HG03039 (cell line): Measurements from ENCODE around the gene CLMN.
"Not testable (repeated sequence)": the region's sequence is repeated elsewhere in the genome, so short reads cannot be mapped to it uniquely, and the experiment has no call there.

Experiments
- ATAC-seq: cut with Tn5 transposase; IDR thresholded peaks from one replicate; pipeline ENCODE4 v1.9.1; 2021; ENCODE audit warnings: mild to moderate bottlenecking, moderate library complexity; ENCODE audit not compliant: unreplicated experiment

The CLMN gene

DNA sequence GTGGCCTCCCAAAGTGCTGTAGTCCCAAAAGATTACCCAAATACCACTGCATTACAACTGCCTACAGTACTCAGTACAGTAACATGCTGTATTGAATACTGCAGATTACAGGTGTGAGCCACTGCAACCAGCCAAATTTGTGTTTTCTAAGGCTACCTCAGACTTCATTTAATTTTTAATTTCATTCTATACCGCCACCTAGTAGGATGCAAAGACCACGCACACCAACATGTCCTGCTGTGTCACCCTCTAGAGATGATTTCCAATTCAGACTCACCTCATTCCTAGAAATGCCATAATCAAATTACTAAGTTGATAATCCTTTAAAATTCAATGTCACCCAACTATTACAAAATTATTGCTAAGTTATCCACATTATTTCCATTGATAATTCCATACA lies 177.5 kb downstream of the CLMN start:
- ATAC-seq: no peak

DNA sequence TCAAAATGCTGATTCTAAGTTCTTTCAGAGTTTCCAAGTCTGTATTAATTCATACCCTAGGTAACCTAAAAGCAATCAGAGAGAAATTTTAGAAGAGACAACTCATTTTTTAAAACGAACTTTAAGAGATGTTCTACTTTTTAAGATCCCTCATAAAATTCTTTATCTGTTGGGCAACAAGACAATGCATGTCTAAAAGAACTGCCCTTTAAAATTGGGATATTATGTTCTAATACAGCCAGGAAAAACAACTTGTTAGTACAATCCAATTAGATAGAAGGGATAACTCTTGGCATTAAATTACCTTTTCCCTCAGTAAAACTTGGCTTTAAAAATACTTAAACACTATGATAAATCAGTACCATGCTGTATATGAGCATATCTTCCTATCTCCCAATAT lies 178.0 kb downstream of the CLMN start:
- no peak for ATAC-seq

DNA sequence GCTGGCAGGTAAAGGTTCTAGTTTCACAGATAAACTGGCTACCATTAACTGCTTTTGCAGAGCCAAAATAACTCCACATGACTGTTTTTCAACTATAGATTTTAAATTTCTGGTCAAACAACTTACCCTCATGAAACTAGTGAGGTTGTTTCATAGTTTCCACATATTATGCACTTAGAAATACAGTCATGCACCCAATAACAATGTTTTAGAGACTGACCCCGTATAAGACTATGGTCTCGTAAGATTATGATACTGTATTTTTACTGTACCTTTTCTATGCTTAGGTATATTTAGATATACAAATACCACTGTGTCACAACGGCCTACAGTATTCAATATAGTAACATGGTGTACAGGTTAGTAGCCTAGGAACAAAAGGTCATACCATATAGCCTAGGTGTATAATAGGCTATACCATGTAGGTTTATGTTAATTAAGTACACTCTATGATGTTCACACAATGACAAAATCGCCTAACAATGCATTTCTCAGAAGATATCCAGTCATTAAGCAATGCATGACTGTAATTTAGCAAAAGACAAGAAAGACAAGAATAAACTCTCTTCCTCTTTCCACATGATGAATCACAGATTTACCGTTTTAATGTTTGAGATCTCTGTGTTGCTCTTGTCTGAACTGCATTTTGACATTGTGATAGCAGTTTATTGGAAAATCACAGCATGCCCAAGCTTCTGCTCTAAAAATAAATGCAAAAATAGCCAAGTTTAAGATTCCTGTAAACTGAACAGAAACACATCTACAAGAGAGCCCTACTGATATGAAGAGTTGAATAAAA lies 179.4 kb downstream of the CLMN start:
- ATAC-seq: no peak

DNA sequence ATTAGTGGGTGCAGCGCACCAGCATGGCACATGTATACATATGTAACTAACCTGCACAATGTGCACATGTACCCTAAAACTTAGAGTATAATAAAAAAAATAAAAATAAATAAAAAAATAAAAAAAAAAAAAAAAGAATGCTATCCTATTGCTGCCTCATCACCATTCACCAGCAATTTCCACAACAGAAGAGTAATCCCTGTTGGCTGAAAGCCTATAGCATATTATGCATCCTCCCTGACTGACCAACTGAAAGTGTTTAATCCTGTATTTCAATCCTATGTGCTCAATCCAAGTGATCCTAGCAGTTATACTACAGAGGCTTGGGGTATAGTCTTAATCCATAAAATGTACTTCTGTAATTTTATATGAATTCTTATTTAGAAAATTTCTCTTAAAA lies 180.8 kb downstream of the CLMN start:
- no peak for ATAC-seq

DNA sequence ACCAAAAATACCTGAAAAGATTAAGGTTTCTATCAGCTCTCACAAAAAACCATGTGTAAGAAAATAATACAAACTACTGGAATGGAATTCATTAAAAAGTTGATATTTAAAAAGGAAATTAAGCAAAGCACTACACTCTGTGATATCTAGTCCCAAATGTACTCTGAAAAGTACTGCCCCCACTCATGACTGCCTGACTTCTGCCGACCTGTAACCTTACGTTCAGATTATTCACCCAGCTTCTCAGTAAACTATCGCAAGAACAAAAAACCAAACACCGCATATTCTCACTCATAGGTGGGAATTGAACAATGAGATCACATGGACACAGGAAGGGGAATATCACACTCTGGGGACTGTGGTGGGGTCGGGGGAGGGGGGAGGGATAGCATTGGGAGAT lies 181.3 kb downstream of the CLMN start:
- not testable (repeated sequence) for ATAC-seq

DNA sequence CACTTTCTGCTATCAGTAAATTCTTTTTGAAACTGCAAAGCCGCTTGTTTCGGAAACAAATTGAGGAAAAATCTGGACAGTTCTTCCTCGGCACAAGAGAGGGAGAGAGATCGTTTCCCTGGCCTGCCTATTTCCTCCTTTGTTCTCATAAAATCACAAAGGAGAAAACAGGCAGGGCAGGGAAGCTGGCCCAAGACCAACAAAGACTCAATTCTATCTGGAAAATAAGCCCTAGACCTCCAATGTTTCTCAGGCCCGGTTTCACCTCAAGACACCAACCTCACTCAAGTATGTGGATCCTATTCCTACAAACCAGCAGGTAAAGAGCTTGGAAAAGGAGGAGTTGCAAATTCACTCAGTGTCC lies 181.9 kb downstream of the CLMN start:
- no peak for ATAC-seq

DNA sequence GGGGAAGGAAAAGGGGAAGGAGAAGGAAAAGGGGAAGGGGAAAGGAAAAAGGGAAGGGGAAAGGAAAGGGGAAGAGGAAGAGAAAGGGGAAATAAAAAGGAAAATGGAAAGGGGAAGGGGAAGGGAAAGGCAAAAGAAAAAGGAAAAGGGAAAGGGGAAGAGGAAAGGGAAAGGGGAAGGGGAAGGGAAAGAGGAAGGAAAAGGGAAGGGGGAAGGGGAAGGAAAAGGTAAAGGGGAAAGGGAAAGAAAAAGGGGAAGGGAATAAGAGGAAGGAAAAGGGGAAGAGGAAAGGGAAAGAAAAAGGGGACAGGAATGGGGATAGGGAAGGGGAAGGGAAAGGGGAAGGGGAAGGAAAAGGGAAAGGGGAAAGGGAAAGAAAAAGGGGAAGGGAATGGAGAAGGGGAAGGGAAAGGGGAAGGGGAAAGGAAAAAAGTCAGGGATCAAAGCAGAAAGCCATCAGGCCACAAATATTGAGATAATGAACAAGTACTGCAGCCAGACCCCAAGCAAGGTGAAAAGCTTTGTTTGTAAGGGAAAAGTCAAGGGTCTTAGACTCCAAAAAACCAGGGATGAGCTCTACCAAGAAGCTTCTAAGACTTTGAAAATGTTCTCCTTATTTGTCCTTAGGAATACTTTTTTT lies 182.4 kb downstream of the CLMN start:
- no peak for ATAC-seq

DNA sequence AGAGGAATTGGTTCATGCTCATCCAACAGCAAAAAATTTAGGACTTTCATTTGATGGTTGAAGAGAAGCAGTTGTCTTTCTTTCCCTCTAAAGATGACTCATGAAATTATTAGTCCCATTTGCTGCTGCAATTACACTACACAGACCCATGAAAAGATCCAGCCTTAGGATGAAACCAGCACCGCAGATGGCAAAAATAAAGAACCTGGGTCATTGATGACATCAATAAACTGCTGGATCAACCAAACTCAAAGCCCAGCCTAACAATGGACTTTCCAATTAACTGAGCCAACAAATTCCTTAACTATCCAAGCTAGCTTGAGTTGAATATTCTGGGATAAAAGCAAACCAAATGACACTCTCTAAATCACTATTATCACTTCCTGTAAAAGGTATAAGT lies 183.1 kb downstream of the CLMN start:
- ATAC-seq: no peak

DNA sequence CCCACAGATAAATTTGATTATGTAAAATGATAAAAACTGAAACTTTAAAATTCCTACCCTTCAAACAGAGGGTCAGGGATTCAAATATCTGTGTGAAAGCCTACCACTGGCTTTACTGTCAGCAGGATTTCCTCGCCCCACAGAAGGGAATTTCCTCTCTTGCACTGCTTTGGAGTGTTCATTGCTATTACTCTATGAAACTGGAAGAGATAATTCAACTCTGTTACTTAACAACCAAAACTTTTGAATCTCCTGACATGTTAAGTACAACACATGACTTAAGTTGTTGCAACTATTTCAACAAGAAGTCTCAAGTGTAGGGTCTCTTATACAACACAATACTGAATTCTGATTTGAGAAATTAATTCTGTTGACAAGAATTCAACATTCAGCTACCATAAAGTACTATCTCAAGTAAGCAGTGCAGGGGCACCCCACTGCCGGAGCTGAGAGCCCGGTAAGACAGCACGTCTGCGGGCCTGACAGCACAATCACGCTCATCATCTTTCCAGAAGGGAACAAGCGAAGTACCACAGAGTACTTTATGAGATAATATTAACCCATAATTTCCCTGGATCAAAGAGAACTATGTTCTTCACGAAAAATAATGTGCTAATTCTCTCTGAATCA lies 185.3 kb downstream of the CLMN start:
- ATAC-seq: no peak

DNA sequence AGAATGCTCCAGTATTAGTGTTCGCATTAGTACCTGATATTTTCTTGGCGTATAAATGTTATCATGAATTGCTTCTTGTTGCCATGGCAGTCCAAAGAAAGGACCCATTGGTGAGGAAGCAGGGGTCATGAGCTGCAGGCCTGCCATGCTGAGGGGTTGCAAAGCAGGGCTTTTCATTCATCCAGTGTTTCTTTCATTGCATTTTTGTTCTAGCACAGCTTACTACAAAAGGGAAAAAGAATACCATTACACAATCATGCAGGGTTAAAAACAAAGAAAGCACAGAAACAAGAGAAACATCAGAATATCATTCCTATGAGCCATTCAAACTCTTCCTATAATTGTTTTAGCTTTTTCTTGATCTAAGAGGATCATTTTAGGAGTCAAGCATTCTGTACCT lies 186.4 kb downstream of the CLMN start:
- ATAC-seq: no peak

DNA sequence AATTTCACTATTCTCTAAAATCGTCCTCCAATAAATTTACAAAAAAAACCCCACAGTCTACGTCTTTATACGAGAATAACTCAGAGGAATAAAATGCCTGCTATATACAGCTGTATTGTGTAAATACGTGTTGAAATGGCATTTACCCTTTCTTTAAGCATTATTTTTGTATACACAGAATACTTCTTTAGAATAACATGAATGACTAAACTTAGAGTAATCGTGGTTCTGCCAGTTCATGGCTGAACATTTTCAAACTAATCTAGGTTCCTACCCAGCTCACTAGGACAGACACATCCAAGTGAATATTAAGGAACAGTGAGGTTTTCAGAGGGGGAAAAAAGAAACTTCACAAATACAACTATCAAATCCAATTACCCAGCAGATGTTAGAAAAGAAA lies 186.9 kb downstream of the CLMN start:
- ATAC-seq: no peak
